ENCODE results near the gene CCDC127.

DNA sequence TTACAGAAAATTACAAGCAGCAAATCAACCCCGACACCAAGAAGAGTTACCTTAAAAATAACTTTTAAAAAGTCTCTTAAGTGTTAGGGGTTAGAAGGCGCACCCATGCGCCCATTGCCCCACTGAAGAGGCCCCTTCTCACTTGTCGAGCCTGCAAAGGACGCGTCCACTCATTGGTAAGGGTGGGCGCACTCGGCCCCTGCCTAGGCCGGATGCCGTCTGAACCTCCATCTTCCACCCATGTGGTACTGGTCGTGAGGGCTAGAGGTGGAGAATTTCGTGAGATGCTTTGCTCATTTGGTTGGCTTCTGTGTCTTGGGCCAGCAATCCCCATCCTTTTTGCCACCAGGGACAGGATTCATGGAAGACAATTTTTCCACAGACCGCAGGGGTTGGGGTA lies 54.1 kb downstream of the CCDC127 start:
- TF ChIP-seq, protein P1, sequence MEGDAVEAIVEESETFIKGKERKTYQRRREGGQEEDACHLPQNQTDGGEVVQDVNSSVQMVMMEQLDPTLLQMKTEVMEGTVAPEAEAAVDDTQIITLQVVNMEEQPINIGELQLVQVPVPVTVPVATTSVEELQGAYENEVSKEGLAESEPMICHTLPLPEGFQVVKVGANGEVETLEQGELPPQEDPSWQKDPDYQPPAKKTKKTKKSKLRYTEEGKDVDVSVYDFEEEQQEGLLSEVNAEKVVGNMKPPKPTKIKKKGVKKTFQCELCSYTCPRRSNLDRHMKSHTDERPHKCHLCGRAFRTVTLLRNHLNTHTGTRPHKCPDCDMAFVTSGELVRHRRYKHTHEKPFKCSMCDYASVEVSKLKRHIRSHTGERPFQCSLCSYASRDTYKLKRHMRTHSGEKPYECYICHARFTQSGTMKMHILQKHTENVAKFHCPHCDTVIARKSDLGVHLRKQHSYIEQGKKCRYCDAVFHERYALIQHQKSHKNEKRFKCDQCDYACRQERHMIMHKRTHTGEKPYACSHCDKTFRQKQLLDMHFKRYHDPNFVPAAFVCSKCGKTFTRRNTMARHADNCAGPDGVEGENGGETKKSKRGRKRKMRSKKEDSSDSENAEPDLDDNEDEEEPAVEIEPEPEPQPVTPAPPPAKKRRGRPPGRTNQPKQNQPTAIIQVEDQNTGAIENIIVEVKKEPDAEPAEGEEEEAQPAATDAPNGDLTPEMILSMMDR (IDR thresholded peaks at IDR 0.05): no peak
- TF ChIP-seq POLR2A (IDR thresholded peaks at IDR 0.05): no peak
